HG02678 (cell line): ENCODE measurements around the gene CCDC88A.
A peak's percentile ranks its signal among the peaks of the same experiment; 100 is the strongest.
"Not testable (repeated sequence)": the region's sequence is repeated elsewhere in the genome, so short reads cannot be mapped to it uniquely, and the experiment has no call there.

Source experiments
- ATAC-seq: cut with Tn5 transposase; IDR thresholded peaks from one replicate; pipeline ENCODE4 v1.9.1; 2021; ENCODE audit warnings: mild to moderate bottlenecking, moderate library complexity; ENCODE audit not compliant: unreplicated experiment

The CCDC88A gene

DNA sequence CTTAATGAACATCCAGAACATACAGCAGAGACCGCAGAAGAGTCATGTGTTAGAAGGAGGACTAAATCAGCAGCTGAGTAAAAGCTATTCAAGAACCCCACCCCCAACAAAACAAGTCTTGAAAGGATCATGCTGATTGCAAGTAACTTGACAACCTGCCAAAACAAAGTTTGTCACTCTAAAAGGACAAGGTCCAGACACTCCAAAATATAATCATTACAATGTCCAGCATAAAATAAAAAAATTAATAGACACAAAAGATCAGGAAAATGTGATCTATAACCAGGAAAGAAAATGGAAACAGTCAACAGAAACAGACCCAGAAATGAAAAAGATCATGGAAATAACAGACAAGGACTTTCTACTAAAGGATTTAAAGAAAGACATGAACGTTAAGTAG is 28.5 kb downstream of the CCDC88A start:
- ATAC-seq: no peak

DNA sequence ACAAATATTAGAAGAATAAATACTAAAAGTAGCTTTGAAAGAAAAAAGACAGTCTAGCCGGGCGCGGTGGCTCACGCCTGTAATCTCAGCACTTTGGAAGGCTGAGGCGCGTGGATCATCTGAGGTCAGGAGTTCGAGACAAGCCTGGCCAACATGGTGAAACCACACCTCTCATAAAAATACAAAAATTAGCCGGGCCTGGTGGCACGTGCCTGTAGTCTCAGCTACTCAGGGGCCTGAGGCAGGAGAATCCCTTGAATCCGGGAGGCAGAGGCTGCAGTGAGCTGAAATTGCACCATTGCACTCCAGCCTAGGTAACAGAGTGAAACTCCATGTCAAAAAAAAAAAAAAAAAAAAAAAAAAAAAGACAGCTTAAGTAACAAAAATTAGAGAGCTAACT is 34.1 kb downstream of the CCDC88A start:
- ATAC-seq: not testable (repeated sequence)

DNA sequence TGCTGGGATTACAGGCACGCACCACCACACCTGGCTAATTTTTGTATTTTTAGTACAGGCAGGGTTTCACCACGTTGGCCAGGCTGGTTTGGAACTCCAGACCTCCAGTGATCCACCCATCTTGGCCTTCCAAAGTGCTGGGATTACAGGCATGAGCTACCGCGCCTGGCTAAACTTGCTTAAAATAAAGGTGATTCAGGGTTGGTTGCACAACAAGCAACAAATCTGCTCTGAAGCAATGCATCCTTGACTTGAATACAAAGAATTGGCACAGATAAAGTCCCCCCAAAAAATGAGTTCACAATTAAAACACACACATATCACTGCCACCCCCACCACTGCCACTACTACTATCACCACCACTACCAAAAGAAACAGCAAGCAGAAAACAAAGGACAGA is 34.9 kb downstream of the CCDC88A start:
- ATAC-seq: no peak

DNA sequence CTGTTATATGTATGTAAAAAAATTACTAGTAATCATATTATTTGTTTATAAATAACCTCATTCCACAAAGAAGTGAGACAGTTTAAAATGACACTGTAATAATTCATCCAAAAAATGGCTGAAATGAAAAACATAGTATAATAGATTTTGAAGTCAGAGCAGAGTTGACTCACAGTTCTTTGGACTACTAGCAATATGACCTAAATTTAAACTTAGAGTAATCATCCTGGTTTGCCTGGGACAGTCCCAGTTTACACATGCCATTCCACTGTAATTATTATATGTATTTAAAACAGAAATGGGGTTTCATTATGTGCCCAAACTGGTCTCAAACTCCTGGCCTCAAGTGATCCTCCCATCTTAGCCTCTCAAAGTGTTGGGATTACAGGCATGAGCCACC is 48.3 kb downstream of the CCDC88A start:
- no peak for ATAC-seq

DNA sequence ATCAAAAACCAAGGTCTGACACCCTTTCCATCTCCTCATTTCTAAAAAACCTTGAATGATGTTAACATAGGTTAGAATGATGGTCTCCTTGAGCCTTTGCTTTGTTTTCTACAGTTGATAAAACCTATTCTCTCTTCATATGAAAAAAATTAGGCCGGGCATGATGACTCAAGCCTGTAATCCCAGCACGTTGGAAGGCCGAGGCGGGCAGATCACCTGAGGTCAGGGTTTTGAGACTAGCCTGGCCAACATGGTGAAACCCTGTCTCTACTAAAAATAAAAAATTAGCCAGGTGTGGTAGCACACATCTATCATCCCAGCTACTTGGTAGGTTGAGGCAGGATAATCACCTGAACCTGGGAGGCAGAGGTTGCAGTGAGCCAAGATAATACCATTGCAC is 49.4 kb downstream of the CCDC88A start:
- no peak for ATAC-seq

DNA sequence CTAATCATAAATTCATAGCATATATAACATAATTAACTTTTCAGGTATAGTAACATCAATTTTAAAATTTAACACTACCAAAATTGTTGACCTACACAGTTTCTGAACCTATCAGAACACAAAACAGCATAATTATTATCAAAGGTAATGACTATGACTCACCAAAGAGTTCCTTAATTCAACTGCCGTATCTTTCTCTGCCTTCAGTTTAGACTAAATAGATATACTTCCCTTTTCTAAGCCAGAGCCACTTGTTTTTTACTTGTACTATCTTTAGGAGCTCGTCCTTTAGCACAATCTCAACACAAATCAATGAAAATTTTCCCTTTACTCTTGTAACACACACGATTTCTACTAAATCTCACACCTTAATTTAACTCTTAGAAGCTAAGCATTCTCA is 54.4 kb downstream of the CCDC88A start:
- no peak for ATAC-seq

DNA sequence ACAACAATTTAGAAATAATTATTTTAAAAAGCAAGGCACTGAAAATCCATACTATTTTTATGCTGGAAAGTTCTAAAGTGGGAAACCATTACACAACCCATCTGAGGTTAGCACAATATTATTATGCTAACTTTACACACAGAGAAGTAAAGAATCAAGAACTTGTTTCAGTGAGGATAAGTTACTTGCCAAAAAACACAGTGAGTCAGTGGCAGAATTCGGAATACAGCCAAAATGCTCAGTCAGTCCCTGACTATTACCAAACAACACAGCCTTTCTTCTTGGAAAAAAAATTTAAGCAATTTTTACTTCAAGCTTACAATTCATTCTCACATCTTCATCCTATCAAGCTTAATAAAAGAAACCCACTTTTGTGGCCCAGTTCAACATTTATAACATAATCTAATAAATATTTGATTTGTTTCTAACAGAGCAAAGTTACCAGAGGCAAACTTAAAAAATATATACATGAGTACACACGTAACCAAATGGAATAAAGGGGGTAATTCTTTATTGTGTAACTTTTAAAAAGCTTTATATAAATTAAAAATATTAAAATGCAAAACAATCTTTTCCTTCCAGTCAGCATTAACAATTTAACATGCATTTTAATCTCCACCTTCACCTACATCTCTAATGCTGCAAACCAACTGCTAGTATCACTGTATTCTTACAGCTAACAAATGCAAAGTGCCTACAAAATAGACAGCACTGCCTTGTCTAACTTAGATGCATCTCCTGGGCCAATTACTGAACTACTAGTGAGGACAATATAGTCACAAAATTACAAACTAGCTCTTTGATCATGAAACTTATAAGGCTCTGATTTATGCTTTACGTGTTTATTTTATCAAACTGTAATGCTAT is 55.2 kb downstream of the CCDC88A start:
- no peak for ATAC-seq

DNA sequence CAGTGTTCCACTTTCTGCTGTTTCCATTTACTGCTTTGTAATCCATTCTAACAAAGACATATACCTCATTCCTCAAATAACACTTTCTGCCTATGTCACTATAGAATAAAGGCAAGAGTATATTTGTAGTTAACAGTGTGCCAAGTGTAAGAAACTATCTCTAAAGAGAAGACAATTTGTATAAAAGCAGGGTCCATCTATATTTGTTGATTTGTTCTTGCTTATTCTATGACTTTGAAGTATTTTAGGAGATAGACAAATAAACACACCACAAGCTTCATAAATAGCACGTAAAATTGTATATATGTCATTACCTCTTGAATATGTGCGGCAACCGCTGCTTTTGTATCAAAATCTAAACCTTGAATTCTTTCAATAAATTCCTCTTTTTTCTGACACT is 56.0 kb downstream of the CCDC88A start:
- ATAC-seq: no peak

DNA sequence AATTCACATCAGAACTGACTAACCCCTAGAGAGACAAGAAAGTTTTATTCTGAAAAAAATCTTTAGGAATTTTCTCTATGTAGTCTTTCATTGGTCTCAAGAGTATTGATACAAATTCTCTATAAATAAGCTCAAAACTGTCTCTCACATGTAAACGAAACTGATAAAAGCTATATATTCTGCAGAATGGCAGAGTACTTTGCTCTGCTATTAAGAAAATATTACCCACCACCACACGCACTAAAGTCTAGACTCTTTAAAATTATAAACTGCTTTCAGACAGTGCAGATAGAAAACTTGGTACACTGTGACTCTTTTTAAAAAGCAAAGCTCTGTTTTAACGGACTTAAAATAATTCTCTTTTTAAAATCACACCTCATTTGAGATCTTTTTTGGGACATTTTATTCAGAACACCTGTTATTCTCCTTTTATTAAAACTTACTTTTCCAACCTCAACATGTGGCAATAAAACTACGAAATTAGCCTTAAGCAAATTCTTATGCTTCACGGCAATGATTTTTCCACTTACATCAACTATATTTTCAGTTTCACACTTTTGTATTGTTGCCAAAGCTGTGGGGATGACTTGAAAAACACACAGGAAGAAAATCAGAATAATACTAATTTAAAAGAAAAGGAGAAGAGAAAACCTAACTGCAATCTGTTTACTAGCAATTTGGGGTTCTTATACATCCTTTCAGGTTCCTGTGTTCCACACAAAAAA is 58.0 kb downstream of the CCDC88A start:
- peak; percentile 62 for ATAC-seq

DNA sequence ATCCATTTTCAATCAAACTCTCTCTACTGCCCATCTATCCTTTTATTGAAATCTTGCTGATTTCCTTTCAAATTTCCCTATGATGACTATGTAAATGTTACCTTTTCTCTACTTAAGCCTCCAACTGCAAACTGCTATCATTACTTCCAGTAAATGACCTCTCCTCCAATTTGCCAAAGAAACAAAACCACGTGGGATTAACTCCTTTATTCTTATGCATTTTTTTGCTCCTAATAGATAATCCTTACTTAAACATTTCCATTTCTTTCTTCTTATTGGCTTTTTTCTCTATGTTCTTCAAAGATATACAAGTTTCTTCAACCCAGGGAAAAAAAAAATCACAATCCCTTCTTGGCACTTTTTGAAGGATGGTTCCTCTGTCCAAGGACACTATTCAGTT is 61.2 kb downstream of the CCDC88A start:
- no peak for ATAC-seq

DNA sequence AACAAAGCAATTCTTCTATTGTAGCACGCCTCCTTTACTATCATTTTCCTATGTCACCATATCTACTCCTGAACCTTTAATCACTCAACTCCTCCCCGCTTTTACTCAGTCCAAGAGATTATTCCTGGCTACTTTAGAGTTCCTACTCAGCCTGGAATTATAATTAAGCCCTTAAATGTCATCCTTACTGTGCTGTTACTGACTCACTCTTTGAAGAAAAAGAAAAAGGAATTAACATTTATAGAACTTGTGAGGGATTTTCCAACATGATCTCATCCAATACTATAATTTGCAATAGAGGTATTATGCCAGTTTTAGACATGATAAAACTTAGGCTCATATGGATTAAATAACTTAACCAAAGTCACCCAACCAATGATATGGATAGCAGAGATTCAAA is 61.7 kb downstream of the CCDC88A start:
- no peak for ATAC-seq

DNA sequence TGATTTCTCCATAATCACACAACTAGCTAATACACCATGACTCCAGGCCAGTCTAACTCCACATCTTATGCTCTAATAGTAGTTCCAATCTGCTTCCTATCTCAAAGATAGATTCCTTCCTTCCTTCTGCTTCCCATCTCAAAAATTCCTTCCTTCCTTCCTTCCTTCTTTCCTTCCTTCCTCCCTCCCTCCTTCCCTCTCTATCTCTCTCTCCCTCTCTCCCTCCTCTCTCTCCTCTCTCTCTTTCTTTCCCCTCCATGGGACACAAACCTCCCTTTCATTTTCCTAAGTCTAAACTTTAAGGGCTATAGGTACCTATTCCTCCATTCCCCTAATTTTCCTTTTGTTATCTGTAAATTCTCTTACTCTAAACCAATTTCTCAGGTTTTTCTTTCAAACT is 62.5 kb downstream of the CCDC88A start:
- no peak for ATAC-seq

DNA sequence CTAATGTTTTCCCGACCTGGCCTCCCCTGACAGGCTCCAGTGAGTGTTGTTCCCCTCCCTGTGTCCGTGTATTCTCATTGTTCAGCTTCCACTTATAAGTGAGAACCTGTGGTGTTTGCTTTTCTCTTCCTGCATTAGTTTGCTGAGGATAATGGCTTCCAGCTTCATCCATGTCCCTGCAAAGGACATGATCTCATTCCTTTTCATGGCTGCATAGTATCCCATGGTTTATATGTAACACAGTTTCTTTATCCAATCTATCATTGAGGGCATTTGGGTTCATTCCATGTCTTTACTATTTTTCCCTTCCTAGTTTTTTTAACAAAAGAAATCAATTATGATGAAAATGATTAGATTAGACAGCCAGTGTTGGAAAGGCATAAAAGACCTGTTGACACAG is 63.5 kb downstream of the CCDC88A start:
- not testable (repeated sequence) for ATAC-seq

DNA sequence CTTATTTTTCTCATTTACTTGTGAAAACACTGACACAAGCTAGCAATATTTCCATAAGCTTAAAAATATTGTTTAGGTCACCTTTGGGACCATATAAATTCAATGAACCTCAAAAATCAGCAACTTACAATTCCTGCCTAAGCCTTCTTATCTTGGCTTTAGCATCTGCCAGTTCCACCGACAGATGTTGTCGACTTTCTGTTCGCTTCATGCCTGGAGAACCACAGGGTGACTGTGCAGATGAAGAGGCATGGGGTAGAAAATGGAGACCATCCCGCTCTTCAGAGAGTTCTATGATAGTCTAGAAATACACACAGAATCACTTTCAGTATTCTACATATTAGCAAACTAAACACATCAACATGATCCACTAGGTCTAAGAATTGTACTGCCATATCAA is 64.2 kb downstream of the CCDC88A start:
- ATAC-seq: no peak

DNA sequence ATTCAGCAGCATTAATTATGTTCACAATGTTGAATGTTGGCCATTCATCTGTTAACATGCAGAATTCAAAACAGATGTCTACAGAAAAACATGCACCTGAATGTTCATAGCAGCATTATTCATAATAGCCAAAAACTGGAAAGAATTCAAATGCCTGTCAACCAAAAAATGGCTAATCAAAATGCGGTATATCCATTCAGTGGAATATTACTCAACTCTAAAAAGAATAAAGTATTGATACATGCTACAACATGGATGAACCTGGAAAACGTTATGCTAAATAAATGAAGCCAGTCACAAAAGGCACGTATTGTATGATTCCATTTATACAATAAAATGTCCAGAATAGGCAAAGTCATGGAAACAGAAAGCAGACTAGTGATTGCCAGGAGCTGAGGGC is 68.0 kb downstream of the CCDC88A start:
- no peak for ATAC-seq

DNA sequence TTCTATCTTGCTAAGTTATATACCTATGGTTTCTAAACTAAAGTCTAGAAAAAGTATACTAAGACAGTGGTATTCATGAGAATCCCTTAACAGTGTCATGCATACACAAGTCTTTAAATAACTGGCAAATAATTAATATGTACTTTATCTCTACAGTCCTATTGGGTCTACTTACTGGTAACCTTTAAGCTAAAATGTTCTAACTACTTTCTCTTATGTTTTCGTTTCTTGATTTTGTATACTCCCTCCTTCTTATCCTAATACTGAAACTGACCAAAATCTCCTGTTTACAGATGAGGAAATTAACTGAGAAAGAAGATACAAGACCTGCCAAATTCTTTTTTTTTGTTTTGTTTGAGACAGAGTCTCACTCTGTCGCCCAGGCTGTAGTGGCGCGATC is 74.6 kb downstream of the CCDC88A start:
- no peak for ATAC-seq

DNA sequence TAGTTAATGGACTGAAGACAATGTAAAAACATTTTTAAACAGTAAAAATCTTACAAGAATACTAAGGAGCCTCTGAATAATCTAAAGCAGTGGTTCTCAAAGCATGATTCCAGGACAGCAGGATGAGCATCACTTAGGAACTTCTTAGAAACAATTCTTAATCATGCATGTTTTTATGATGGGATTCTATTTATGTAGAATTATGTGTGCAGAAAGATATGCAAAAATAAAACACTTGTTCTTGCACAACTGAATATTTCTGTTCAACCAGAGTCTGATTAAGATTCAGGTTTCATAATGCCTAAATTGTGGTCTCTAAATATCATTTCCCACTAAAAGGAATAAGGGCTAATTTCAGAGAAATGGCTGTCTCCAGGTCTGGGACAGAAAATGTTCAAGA is 81.4 kb downstream of the CCDC88A start:
- no peak for ATAC-seq

DNA sequence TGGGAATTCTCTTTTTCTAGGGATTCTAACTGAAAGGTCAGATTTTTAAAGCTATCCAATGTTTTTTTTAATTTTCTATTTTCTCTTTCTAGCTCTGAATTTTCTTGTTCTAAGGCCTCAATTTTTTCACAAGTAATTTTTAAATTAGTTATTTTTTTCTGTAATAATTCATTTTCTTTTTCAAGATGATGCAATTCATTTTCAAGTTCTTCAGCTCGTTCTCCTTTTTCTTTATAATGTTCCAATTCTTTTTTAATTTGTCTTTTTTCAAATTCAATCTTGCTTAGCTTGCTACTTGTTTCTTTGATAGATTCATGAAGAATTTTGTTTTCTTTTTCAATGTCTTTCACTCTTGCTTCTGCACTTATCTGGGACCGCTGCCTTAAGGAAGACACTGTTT is 84.9 kb downstream of the CCDC88A start:
- no peak for ATAC-seq

DNA sequence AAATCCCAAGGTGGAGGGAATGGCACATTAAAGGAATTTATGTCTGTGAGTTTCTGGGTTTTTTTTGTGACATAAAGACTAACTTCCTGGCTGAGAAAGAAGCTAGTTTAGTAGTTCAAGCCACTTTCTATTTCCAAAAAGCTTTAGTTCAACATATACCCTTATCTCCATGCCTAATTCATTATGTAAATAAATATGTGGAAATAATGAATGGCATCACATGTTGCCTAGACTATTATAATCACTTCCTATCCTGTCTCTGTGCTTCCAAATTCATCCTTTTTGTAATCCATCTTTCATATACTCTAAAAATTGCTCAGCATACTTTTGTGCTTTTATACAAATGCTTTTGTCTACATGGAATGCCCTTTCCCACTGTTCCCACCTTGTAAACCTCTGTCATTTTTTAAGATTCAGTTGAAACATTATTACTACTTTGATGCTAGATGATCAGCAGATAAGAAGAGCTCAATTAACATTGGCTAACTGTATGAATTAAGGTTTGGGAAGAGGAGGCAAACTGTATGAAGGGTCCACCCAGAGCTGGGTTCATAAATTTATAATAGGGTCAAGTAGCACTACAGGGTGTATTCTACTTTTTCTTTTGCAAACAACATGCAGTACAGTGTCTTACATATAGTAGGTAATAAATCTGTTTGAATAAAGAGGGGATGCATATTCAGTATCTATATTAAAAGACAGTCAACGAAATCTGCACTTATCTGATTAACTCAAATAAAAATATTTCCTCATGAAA is 88.9 kb downstream of the CCDC88A start:
- ATAC-seq: no peak

DNA sequence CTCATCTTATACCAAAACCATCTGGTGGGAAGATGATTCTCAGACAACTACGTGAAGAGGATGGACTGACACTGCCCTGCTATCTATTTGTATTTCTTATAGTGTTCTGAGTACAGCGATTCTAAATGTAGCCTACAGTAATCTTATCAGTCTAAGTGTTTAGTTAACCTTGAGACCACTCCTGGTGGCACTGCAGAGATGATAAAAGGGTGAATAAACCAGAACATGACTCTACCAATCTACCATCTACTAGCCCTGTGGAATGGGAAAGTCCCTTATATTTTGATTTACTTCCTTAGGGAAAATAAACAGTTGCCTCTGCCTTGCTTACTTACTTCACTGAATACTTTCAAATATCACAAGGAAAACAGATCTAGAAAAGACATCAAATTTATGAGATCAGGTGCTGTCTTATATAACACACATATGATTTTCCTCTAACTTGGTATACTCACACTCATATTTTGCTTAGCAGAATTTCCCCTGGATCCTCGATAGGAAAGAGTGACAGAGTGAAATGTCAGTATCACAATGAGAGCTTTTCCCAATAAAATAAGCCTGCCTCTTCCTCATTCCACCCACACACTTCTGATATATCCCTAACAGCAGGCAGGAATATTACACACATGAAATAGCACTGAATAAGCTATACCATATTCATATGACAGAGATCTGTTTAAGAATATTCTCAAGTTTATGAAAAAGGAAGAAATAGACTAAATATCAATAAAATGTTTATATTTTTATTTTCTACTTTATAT is 92.0 kb downstream of the CCDC88A start:
- ATAC-seq: no peak

DNA sequence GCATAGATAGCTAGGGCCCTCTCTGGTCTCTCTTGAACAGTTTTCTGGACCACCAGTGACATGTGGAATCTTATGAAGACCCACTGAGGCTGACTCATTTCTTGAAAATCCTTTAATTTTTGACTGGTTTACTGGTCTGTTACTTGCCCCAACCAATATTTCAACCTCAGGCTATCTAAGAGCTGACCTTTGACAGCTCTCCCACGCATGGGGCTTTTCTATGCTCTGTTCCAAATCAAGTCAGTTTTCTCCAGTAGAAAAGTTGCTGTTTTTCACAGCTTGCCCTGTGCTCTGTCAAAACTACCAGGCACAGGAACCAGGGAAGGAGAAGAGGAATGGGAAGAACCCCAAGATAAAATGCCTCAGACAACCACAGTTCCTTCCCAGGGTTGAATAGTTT is 104.7 kb downstream of the CCDC88A start:
- no peak for ATAC-seq
